Neural progenitor cell (in vitro differentiated cells): ENCODE measurements around the gene DPYD.

ENCODE experiments used
- CTCF ChIP-seq: fragments of 200-600 bp; sonication (generic); IDR thresholded peaks from 2 replicates; pipeline ENCODE4 v1.5.1; 2017; ENCODE audit warnings: antibody characterized with exemption, mild to moderate bottlenecking
- EZH2phosphoT487 ChIP-seq: fragments of 200-600 bp; sonication (generic); IDR thresholded peaks from 2 replicates; pipeline ENCODE4 v1.6.1; 2017; ENCODE audit warnings: antibody characterized with exemption

GRCh38 chr1:97093741-97094140 is 827.1 kb downstream of the DPYD start:
- TF ChIP-seq CTCF (no peak), EZH2phosphoT487 (no peak)
